GM23338 (cell line): ENCODE results near the gene ST6GALNAC3. TPM values are rescaled to one million over a fixed set of nuclear protein-coding genes. Genes with fewer than 3 reads are reported as not detected.

Source experiments
- ATAC-seq: fragments of 200-7000 bp; cut with Tn5 transposase; 3 replicates; pipeline ENCODE4 v1.9.1; 2020
- DNase-seq: peaks from one replicate; pipeline ENCODE4 v3.0.0-alpha.2; 2015; ENCODE audit warnings: low spot score
- H2AFZ ChIP-seq: fragments of 200-600 bp; sonication (generic); 2 replicates; pipeline ENCODE4 v1.8.0; 2016; ENCODE audit warnings: antibody characterized with exemption, mild to moderate bottlenecking, moderate library complexity
- H3F3A ChIP-seq: fragments of 200-600 bp; sonication (generic); replicated peaks from 2 replicates; pipeline ENCODE4 v1.8.0; 2017; ENCODE audit warnings: antibody characterized with exemption, mixed run types, low read depth
- H3K27ac ChIP-seq: fragments of 200-600 bp; sonication (generic); 2 replicates; pipeline ENCODE4 v1.6.1; 2016; ENCODE audit warnings: low read depth
- H3K27me3 ChIP-seq: fragments of 200-600 bp; sonication (generic); 2 replicates; pipeline ENCODE4 v1.8.0; 2016; ENCODE audit warnings: mild to moderate bottlenecking, mixed run types, moderate library complexity; ENCODE audit not compliant: insufficient read depth
- H3K36me3 ChIP-seq: fragments of 200-600 bp; sonication (generic); 2 replicates; pipeline ENCODE4 v1.8.0; 2016; ENCODE audit warnings: mild to moderate bottlenecking; ENCODE audit not compliant: insufficient read depth
- H3K4me1 ChIP-seq: fragments of 200-600 bp; sonication (generic); 2 replicates; pipeline ENCODE4 v1.8.0; 2016; ENCODE audit warnings: mild to moderate bottlenecking, moderate library complexity; ENCODE audit not compliant: insufficient read depth
- H3K4me2 ChIP-seq: fragments of 200-600 bp; sonication (generic); 2 replicates; pipeline ENCODE4 v1.7.1; 2017; ENCODE audit warnings: mixed run types
- H3K4me3 ChIP-seq: fragments of 200-600 bp; sonication (generic); 2 replicates; pipeline ENCODE4 v1.6.1; 2016; ENCODE audit warnings: mixed run types
- H3K79me2 ChIP-seq: fragments of 200-600 bp; sonication (generic); replicated peaks from 2 replicates; pipeline ENCODE4 v1.8.0; 2017; ENCODE audit warnings: mild to moderate bottlenecking; ENCODE audit not compliant: insufficient read depth
- H3K9me2 ChIP-seq: fragments of 200-600 bp; sonication (generic); 2 replicates; pipeline ENCODE4 v1.8.0; 2017; ENCODE audit not compliant: insufficient read depth
- H4K20me1 ChIP-seq: fragments of 200-600 bp; sonication (generic); replicated peaks from 2 replicates; pipeline ENCODE4 v1.8.0; 2017; ENCODE audit warnings: mild to moderate bottlenecking; ENCODE audit not compliant: insufficient read depth
- H3K27ac Mint-ChIP-seq: 2 replicates; pipeline ENCODE4 v1.8.0; 2020; ENCODE audit warnings: inconsistent platforms, mild to moderate bottlenecking, moderate library complexity, mixed read lengths
- H3K27me3 Mint-ChIP-seq: 3 replicates; pipeline ENCODE4 v1.8.0; 2022; ENCODE audit warnings: low read depth, mild to moderate bottlenecking, moderate library complexity, mixed read lengths, inconsistent platforms; ENCODE audit not compliant: insufficient read depth, poor library complexity
- H3K36me3 Mint-ChIP-seq: 3 replicates; pipeline ENCODE4 v1.8.0; 2021; ENCODE audit warnings: low read depth, mild to moderate bottlenecking, inconsistent platforms, moderate library complexity, mixed read lengths
- H3K4me1 Mint-ChIP-seq: 3 replicates; pipeline ENCODE4 v1.8.0; 2020; ENCODE audit warnings: mild to moderate bottlenecking, inconsistent platforms, mixed read lengths
- H3K4me3 Mint-ChIP-seq: 3 replicates; pipeline ENCODE4 v1.8.0; 2021; ENCODE audit warnings: moderate library complexity, mild to moderate bottlenecking, inconsistent platforms, mixed read lengths
- H3K9me3 Mint-ChIP-seq: 3 replicates; pipeline ENCODE4 v1.8.0; 2020; ENCODE audit warnings: moderate library complexity, mild to moderate bottlenecking, inconsistent platforms, mixed read lengths
- CREB1 ChIP-seq: fragments of 250-450 bp; sonication (Bioruptor Pico); IDR thresholded peaks from 2 replicates; pipeline ENCODE4 v1.5.0; 2020; ENCODE audit warnings: low read depth, mild to moderate bottlenecking, moderate library complexity
- ETS1 ChIP-seq: IDR thresholded peaks from 2 replicates; pipeline ENCODE4 v1.6.1; 2016; ENCODE audit warnings: antibody characterized with exemption
- EZH2phosphoT487 ChIP-seq: fragments of 200-600 bp; sonication (generic); IDR thresholded peaks from one replicate; pipeline ENCODE4 v1.8.1; 2018; ENCODE audit warnings: antibody characterized with exemption; ENCODE audit not compliant: unreplicated experiment
- ZNF114 ChIP-seq: fragments of 250-450 bp; sonication (Bioruptor Pico); IDR thresholded peaks from 2 replicates; pipeline ENCODE4 v1.5.0; 2020; ENCODE audit warnings: mild to moderate bottlenecking, moderate library complexity
- ZNF462 ChIP-seq: fragments of 250-450 bp; sonication (Bioruptor Pico); IDR thresholded peaks from 2 replicates; pipeline ENCODE4 v1.5.0; 2020; ENCODE audit warnings: mild to moderate bottlenecking, moderate library complexity
- polyA plus RNA-seq: library from polyadenylated mRNA; unstranded; fragments of >200 nt; fragmentation: Nextera tagmentation; extraction: Ambion mirVana; gene quantifications from 2 replicates; pipeline ENCODE4 v1.2.1, GENCODE V29; 2016
- total RNA-seq: library from RNA; depleted of rRNA; stranded (reverse); fragments of >200 nt; shearing (Covaris generic); gene quantifications from 2 replicates; pipeline ENCODE4 v1.2.3, GENCODE V29; 2014

The ST6GALNAC3 gene
- total and polyA plus RNA-seq, 2 experiments from 2014 or later, result 4.7 to 11.6 TPM

- Histone ChIP-seq H2AFZ (no peak overlapping the region), H3K4me1 (peaks cover 30% of the 10 kb centered on the region), H3K4me2 (peak overlapping the region; percentile 67), H3K79me2 (no peaks in the 10 kb centered on the region), H3K9me2 (no peaks in the 10 kb centered on the region), H3F3A (no peaks in the 10 kb centered on the region), H4K20me1 (no peaks in the 10 kb centered on the region), H3K27me3 (no peaks in the 10 kb centered on the region), H3K4me3 (no peak overlapping the region), H3K27ac (peak overlapping the region; percentile 10), H3K36me3 (no peaks in the 10 kb centered on the region)
- TF ChIP-seq ZNF462 (peak; percentile 72; the same call in 1 of the 2 replicates), CREB1 (no peak)
- Mint-ChIP-seq H3K27me3 (peaks cover 3% of the 10 kb centered on the region), H3K4me3 (peak overlapping the region; percentile 27; the same call in 2 of the 3 replicates), H3K4me1 (peaks cover 60% of the 10 kb centered on the region), H3K9me3 (no peaks in the 10 kb centered on the region), H3K27ac (peak overlapping the region; percentile 95), H3K36me3 (no peaks in the 10 kb centered on the region)
- ATAC-seq, result peak; percentile 87
- peak; percentile 74 for DNase-seq
Observed at GRCh38 chr1:76503100-76503499, 428.6 kb downstream of the ST6GALNAC3 start.

GRCh38 chr1:76503736-76504135, 429.2 kb downstream of the ST6GALNAC3 start:
- H3K4me1 Mint-ChIP-seq, result peaks cover 62% of the 10 kb centered on the region
- Histone ChIP-seq H3K9me2 (no peaks in the 10 kb centered on the region), H3K4me2 (peak overlapping the region; percentile 24; the same call in 1 of the 2 replicates), H2AFZ (no peak overlapping the region), H3K27me3 (no peaks in the 10 kb centered on the region), H3K79me2 (no peaks in the 10 kb centered on the region), H3K27ac (peak overlapping the region; percentile 10), H3F3A (no peaks in the 10 kb centered on the region), H4K20me1 (no peaks in the 10 kb centered on the region), H3K4me1 (peaks cover 30% of the 10 kb centered on the region), H3K4me3 (no peak overlapping the region), H3K36me3 (no peaks in the 10 kb centered on the region)
- no peaks in the 10 kb centered on the region for H3K36me3 Mint-ChIP-seq
- peak overlapping the region; percentile 95; the same call in 1 of the 2 replicates for H3K27ac Mint-ChIP-seq
- H3K9me3 Mint-ChIP-seq, result no peaks in the 10 kb centered on the region
- H3K4me3 Mint-ChIP-seq, result no peak overlapping the region
- ATAC-seq (no peak), DNase-seq (no peak)
- peaks cover 3% of the 10 kb centered on the region for H3K27me3 Mint-ChIP-seq
- TF ChIP-seq EZH2phosphoT487, result no peak
- TF ChIP-seq ETS1, result no peak
- TF ChIP-seq ZNF114 (CRISPR knock-in tag), result no peak
- TF ChIP-seq ZNF462, result no peak
